Measurements from ENCODE around the gene KLHL6. TPM values are rescaled to one million over a fixed set of nuclear protein-coding genes. Genes with fewer than 3 reads are reported as not detected.

Gene KLHL6
- total RNA-seq, 1 experiment from 2014 or later, result not detected

DNA sequence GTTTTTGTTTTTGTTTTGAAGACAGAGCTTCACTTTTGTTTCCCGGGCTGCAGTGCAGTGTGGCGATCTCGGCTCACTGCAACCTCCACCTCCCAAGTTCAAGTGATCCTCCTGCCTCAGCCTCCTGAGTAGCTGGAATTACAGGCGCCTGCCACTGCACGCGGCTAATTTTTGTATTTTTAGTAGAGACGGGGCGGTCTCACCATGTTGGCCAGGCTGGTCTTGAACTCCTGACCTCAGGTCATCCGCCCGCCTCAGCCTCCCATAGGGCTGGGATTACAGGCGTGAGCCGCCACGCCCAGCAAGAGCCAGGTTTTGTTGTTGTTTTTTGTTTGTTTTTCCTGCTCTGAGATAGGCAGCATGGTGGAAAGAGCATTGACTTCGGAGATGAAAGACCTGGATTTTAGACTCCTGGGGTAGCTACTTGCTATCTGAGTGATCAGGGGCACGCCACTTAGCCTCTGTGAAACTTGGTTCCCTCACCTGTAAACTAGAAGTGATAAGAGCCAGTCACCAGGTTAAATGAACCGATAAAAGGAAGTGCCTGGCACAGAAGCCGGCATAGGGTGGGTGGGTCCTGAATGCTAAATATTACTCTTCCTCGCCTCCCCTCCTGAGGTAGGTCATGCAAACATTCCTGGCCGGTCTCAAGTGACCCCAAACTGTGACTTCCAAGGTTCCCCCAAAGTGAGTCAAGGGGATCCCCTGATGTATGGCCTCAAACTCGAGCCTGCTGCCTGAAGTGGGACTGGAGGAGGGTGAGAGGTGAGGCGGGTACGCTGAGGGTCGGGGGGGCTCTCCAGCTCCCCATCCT lies 64.2 kb downstream of the KLHL6 start:
- Histone ChIP-seq H3K23me2 (ENCODE audit: insufficient read length, low read depth, low read length, poor library complexity, severe bottlenecking) (no peaks in the 10 kb centered on the region), H2BK20ac (ENCODE audit: low read depth, low read length, poor library complexity, severe bottlenecking) (no peak overlapping the region), H3K9ac (ENCODE audit: extremely low read depth, insufficient read length, low read length) (no peak overlapping the region), H3K56ac (ENCODE audit: insufficient read length, low read depth, low read length) (no peak overlapping the region), H4K20me1 (ENCODE audit: control insufficient read depth, insufficient read depth, insufficient read length) (no peaks in the 10 kb centered on the region), H3K9me3 (ENCODE audit: control insufficient read depth, low read depth, low read length) (no peaks in the 10 kb centered on the region), H2BK15ac (ENCODE audit: low read depth, low read length) (no peak overlapping the region), H3K4me1 (ENCODE audit: insufficient read depth, low read length) (peaks cover under 1% of the 10 kb centered on the region; the same call in 1 of the 2 replicates), H3K23ac (ENCODE audit: insufficient read length, low read depth, low read length) (no peak overlapping the region), H3K4ac (ENCODE audit: low read depth, low read length) (no peak overlapping the region), H3K27me3 (ENCODE audit: insufficient read depth, low read length) (no peaks in the 10 kb centered on the region), H2BK120ac (ENCODE audit: low read depth, low read length, poor library complexity, severe bottlenecking) (no peak overlapping the region), H3K27ac (ENCODE audit: insufficient read length, low read depth, low read length) (no peak overlapping the region), H2BK5ac (ENCODE audit: insufficient read length, low read length) (no peak overlapping the region), H3K14ac (ENCODE audit: insufficient read depth, low read length) (no peak overlapping the region; the same call in 1 of the 2 replicates), H3K79me2 (ENCODE audit: insufficient read depth, low read length) (no peaks in the 10 kb centered on the region), H3K4me2 (ENCODE audit: insufficient read depth, insufficient read length, low read length) (no peak overlapping the region), H3K18ac (ENCODE audit: insufficient read length, low read depth, low read length) (no peak overlapping the region), H4K5ac (ENCODE audit: insufficient read length, low read depth, low read length) (no peak overlapping the region), H3T11ph (ENCODE audit: low read length) (no peak overlapping the region), H4K8ac (replicated peaks; ENCODE audit: insufficient read length, low read depth, low read length) (no peak overlapping the region), H2BK12ac (ENCODE audit: insufficient read length, low read depth, low read length) (no peak overlapping the region), H2AFZ (ENCODE audit: low read length) (no peak overlapping the region), H2AK5ac (ENCODE audit: insufficient read length, low read length) (no peak overlapping the region), H4K91ac (ENCODE audit: insufficient read length, low read depth, low read length) (no peak overlapping the region), H3K79me1 (ENCODE audit: insufficient read depth, low read depth, low read length, poor library complexity, severe bottlenecking) (no peaks in the 10 kb centered on the region)
- no CpG with 5 or more reads among the region's 23 CpGs for WGBS (ENCODE audit: extremely low coverage, insufficient read length, low lambda C conversion rate)
- Mint-ChIP-seq H3K4me3 (no peak overlapping the region), H3K27me3 (ENCODE audit: low read depth) (no peaks in the 10 kb centered on the region), H3K9me3 (no peaks in the 10 kb centered on the region), H3K36me3 (ENCODE audit: insufficient read depth in 1 of 3, low read depth in 3 of 3) (no peaks in the 10 kb centered on the region), H3K27ac (peak overlapping the region in 1 of 3 experiments; percentile 65; a peak in 2 of 7 replicates), H3K4me1 (peaks cover 12 to 14% of the 10 kb centered on the region in 2 experiments)
- peak; percentile 22 for DNase-seq
- no peak for TF ChIP-seq CTCF (conservative IDR thresholded peaks at IDR 0.05)

Data from H9 (cell line).